NCI-H146 treated with DMSO at 0.1 percent for 48 hours (cell line): ENCODE results near the gene TRAPPC8.
"Not testable (repeated sequence)": the region's sequence is repeated elsewhere in the genome, so short reads cannot be mapped to it uniquely, and the experiment has no call there.

Experiments used
- DNase-seq: peaks from one replicate; lab custom pipeline; 2025; ENCODE audit not compliant: unreplicated experiment; lab: John Stamatoyannopoulos, UW

TRAPPC8 gene, protein sequence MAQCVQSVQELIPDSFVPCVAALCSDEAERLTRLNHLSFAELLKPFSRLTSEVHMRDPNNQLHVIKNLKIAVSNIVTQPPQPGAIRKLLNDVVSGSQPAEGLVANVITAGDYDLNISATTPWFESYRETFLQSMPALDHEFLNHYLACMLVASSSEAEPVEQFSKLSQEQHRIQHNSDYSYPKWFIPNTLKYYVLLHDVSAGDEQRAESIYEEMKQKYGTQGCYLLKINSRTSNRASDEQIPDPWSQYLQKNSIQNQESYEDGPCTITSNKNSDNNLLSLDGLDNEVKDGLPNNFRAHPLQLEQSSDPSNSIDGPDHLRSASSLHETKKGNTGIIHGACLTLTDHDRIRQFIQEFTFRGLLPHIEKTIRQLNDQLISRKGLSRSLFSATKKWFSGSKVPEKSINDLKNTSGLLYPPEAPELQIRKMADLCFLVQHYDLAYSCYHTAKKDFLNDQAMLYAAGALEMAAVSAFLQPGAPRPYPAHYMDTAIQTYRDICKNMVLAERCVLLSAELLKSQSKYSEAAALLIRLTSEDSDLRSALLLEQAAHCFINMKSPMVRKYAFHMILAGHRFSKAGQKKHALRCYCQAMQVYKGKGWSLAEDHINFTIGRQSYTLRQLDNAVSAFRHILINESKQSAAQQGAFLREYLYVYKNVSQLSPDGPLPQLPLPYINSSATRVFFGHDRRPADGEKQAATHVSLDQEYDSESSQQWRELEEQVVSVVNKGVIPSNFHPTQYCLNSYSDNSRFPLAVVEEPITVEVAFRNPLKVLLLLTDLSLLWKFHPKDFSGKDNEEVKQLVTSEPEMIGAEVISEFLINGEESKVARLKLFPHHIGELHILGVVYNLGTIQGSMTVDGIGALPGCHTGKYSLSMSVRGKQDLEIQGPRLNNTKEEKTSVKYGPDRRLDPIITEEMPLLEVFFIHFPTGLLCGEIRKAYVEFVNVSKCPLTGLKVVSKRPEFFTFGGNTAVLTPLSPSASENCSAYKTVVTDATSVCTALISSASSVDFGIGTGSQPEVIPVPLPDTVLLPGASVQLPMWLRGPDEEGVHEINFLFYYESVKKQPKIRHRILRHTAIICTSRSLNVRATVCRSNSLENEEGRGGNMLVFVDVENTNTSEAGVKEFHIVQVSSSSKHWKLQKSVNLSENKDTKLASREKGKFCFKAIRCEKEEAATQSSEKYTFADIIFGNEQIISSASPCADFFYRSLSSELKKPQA (N-terminal part only)

GRCh38 chr18:31942999-31943877 lies at the start of gene TRAPPC8:
TSS of gene TRAPPC8 (minus strand) at chr18:31943128. CDS start at chr18:31942764, 364 bp downstream.
- peak; percentile 100 for DNase-seq

DNA sequence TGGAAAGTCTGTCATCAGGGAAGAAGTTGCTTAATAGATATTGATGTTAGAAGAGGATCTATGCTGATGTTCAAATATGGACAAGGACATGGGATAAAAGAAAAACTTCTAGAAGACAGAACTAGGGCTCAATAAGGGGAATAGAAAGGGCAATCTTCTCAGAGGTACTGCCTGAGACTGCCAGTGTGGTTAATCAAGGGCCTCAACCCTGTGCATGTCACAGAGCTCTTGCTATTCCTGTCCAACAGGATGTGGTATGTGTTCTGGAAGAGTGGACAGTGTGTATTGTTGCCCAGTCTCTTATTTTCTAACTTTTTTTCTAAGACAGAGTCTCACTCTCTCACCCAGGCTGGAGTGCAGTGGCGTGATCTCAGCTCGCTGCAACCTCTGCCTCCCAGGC lies 47.9 kb upstream of the TRAPPC8 start:
- DNase-seq = no peak

GRCh38 chr18:31983976-31984375 lies 41.0 kb upstream of the TRAPPC8 start:
- DNase-seq = no peak

GRCh38 chr18:31983020-31983419 lies 40.1 kb upstream of the TRAPPC8 start:
- DNase-seq = no peak

GRCh38 chr18:31980863-31981262 lies 37.9 kb upstream of the TRAPPC8 start:
- DNase-seq = no peak

DNA sequence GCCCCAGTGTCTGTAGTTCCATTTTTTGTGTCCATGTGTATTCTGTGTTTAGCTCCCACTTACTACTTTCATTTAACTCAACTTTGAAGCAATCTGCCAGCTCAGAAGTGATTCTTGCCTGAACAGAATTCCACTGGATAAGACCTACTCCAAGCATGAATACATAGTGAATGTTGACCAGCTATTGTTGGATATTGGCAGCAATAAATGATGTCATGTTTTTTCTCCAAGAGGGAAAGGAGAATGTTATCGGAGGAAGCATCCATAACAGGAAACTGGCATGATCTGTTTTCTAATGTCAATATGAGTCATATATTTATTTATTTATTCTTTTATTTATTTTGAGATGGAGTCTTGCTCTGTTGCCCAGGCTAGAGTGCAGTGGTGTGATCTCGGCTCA lies 36.8 kb upstream of the TRAPPC8 start:
- no peak for DNase-seq

DNA sequence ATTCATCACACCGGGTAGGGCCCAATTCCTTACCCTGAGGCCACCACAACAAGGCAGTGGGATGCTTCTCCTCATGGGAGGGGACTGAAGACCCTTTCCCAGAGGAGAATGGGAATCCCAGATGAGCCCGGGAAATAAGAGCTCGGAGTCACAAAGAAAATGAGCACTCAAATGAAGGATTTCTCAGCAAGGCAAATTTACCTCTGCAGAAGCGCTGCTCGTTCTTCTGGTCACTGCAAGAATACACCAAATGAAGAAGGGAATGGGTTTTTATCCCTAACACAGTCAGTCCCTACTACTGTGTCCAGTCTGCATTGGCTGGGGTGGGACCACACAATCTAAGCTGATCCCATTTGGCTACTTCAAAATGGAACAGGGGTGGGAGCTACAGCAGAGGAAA lies 35.7 kb upstream of the TRAPPC8 start:
- DNase-seq = no peak

GRCh38 chr18:31977270-31977872 lies 34.4 kb upstream of the TRAPPC8 start:
- DNase-seq = peak; percentile 27

DNA sequence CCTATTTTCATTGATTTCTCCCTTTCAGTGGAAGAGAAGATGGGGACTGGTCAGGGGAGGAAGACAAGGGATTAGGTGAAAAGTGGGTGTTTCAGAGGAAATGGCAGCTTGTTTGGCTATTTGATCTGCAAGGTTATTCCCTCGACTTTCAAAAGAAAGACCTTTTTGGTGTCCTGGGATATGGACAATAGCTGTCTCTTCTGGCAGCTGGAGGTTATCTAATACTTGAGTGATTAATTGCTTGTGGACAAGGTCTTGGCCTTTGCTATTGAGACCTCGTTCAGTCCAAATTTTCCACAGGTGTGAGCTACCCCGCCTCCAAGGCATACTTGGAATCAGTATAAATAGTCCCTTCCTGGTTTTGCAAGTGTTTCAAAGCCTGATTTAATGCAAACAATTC lies 33.3 kb upstream of the TRAPPC8 start:
- DNase-seq = peak; percentile 10

GRCh38 chr18:31973929-31974546 lies 31.1 kb upstream of the TRAPPC8 start:
- no peak for DNase-seq

DNA sequence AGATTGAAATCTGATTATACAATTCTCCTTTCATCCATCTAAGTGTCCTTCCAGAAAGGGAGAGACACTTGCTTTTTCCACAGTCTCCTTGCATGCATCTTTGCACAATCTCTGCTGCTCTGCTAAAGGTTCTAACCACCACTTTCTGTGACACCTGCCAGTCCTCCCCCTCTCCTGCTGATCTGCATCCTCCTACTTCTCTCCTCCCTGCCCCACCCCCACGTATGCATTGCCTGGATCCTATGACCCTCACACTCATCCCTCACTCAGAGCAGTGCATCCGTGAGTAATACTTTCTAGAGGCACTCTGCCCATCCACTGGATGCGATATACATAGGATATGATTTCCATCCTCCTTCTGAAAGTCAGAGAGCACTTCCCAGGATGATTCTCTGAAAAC lies 27.7 kb upstream of the TRAPPC8 start:
- no peak for DNase-seq

GRCh38 chr18:31965316-31965970 lies 22.5 kb upstream of the TRAPPC8 start:
- no peak for DNase-seq

DNA sequence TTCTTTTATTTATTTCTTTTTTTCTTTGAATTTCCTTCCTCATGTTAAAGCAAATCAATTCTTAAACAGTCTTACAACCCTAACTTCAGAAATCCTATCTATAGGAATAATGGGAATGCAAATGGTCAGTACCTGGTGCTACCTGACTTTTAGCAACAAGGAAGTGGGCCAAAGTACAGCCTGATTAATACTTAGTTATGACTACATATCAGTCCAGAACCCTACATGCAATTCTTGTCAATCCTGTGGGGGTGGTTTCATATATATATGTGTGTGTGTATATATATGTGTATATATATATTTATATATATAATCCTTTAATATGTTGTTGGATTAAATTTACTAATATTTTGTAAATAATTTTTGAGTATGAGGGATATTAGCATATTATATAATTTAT lies 14.8 kb upstream of the TRAPPC8 start:
- DNase-seq = no peak

GRCh38 chr18:31954349-31954748 lies 11.4 kb upstream of the TRAPPC8 start:
- no peak for DNase-seq

- DNase-seq = not testable (repeated sequence)
Measured at GRCh38 chr18:31953699-31954098, 10.8 kb upstream of the TRAPPC8 start.

DNA sequence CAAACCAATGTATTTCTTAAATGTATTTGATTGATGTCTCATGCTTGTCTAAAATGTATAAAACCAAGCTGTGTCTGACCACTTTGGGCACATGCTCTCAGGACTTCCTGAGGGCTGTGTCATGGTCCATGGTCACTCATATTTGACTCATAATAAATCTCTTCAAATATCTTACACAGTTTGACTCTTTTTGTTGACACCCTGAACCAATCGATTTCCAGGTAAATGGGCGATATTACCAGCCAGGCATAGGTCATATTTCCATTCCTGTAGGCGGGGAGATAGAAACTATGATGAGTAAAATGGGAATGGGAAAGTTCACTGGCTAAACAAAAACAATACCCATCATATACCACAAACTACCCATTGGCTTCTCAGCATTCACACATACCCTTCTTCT lies 9.3 kb upstream of the TRAPPC8 start:
- DNase-seq = no peak

- DNase-seq = no peak
Measured at GRCh38 chr18:31950583-31950982, 7.7 kb upstream of the TRAPPC8 start.

- DNase-seq = not testable (repeated sequence)
Measured at GRCh38 chr18:31948349-31948748, 5.4 kb upstream of the TRAPPC8 start.
